Mucosa of descending colon (tissue), 3 donors: ENCODE data around the gene BTBD16. TPM values are rescaled to one million over a fixed set of nuclear protein-coding genes. Genes with fewer than 3 reads are reported as not detected.
A peak's percentile ranks its signal among the peaks of the same experiment; 100 is the strongest.

Experiments used
- ATAC-seq: fragments of 200-7000 bp; cut with Tn5 transposase; one replicate; pipeline ENCODE4 v1.9.1; 2020; ENCODE audit warnings: mild to moderate bottlenecking, moderate library complexity
- DNase-seq, 3 donors: peaks; one replicate each; pipeline ENCODE4 v3.0.0-alpha.2; 2020
- H3K36me3 ChIP-seq: fragments of 200-600 bp; one replicate; pipeline ENCODE4 v1.8.0; 2021; ENCODE audit warnings: low read depth, mild to moderate bottlenecking
- H3K4me1 ChIP-seq: fragments of 200-600 bp; one replicate; pipeline ENCODE4 v1.8.0; 2021; ENCODE audit warnings: low read depth, mild to moderate bottlenecking
- H3K4me3 ChIP-seq: fragments of 200-600 bp; one replicate; pipeline ENCODE4 v1.8.0; 2021; ENCODE audit warnings: mild to moderate bottlenecking
- H3K9me3 ChIP-seq: fragments of 200-600 bp; one replicate; pipeline ENCODE4 v1.8.0; 2021; ENCODE audit warnings: mild to moderate bottlenecking
- CTCF ChIP-seq: fragments of 200-600 bp; IDR thresholded peaks from one replicate; pipeline ENCODE4 v1.8.0; 2022; ENCODE audit warnings: antibody characterized with exemption, mild to moderate bottlenecking
- intact Hi-C, 2 donors: fragments of 100-400 bp; cut with DNase I in 1 of 2; cut with micrococcal nuclease in 1 of 2; formaldehyde crosslinking; loops; one replicate each; pipeline versions ENCODE4 v1.11.0 to v1.11.1; 2022; cut with DNase I, micrococcal nuclease
- total RNA-seq, 3 donors: library from RNA; stranded (reverse); fragmentation: NEBNext Ultra II Directional in 2 of 3; extraction: Animal tissue kit (Norgen Biotek cat#: 25700) in 2 of 3; gene quantifications; one replicate each; pipeline versions ENCODE4 v1.2.1 to v1.2.4, GENCODE V29; 2021 to 2023
- donor health status: DM: no; HTN: no; CAD: no; lungs with moderate emphysema.
- donor health status: DM: no; HTN: no; CAD: no.
- donor health status: DM: no; HTN: yes; CAD: no.

BTBD16 gene
- total RNA-seq, 3 donors from 2014 or later = 0.16 to 0.60 (median 0.26) TPM

DNA sequence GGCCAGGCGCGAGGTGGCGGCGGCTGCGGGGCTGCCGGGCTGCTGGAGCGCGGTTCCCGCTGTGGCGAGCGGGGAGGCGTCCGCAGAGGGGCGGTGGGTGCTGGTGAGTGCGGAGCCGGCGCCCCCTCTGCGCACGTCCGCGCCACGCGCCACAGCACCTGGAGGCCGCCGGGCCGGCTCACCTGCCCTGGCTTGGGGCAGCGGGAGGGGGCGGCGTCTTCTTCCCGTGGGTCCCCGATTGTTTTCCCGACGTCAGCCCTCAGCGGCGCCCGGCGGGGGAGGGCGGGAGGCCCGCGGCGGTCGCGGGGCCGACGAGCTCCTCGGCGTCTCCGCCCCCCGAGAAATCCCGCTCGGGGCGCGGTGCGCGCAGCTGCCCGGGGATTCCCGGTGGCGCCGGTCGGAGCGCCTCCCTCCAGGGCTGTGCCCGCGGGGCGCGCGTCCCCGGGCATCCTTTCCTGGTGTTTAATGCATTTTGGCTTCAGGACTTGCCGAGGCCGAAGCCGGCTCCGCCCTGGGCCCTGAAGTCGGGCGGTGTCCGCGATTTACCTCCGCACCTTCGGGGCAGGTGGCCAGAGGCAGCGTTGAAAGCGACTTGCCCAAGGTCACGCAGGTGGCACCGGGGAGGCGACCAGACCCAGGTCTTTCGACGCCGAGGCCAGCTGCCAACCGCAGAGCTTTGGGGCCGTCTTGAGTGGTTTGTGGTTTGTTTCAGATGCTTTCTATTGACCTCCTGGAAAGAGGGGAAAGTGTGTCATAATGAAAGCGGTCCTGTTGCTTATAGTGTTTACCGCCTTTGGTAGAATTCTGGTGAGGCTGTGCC lies 104.0 kb downstream of the BTBD16 start:
- peak; percentile 68 to 86 (median 85) for DNase-seq
- Histone ChIP-seq H3K36me3 (no peaks in the 10 kb centered on the region), H3K4me3 (peak overlapping the region; percentile 68), H3K4me1 (no peaks in the 10 kb centered on the region), H3K9me3 (no peaks in the 10 kb centered on the region)
- intact Hi-C loops = no loop called here
- TF ChIP-seq CTCF = no peak
- peak; percentile 73 for ATAC-seq

DNA sequence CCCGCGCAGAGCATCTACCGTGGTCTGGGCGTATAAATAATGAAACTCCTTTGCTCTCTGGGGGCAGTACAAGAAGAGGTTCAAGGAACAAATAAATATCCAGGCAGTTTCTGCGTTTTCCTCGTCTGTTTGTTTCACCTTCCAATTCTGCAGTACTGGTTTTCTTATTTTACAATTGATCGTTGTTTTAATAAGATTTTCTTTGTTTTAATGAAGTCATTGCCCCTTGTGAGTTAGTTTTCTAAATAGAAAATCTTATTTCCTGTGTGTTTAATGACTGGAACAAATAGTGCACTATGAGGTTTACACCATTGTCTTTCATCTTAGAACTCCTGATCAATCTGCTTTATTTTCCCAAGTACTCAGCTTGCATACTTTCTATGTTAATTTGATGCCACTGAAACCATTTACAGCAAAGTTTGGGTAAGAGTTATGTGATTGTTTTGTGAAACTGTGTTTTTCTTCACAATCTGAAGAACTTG lies 104.6 kb downstream of the BTBD16 start:
- H3K4me1 ChIP-seq = no peaks in the 10 kb centered on the region
- ATAC-seq = peak; percentile 0
- no peak for DNase-seq
- intact Hi-C loops = no loop called here
- H3K36me3 ChIP-seq = no peaks in the 10 kb centered on the region
- H3K4me3 ChIP-seq = peak overlapping the region; percentile 68
- TF ChIP-seq CTCF = no peak
- no peaks in the 10 kb centered on the region for H3K9me3 ChIP-seq

- Histone ChIP-seq H3K4me3 (no peak overlapping the region), H3K9me3 (no peaks in the 10 kb centered on the region), H3K36me3 (no peaks in the 10 kb centered on the region), H3K4me1 (no peaks in the 10 kb centered on the region)
- intact Hi-C loops = no loop called here
- DNase-seq (no peak), ATAC-seq (no peak)
- TF ChIP-seq CTCF = no peak
These were observed 105.4 kb downstream of the BTBD16 start for GRCh38 chr10:122376364-122376961.

DNA sequence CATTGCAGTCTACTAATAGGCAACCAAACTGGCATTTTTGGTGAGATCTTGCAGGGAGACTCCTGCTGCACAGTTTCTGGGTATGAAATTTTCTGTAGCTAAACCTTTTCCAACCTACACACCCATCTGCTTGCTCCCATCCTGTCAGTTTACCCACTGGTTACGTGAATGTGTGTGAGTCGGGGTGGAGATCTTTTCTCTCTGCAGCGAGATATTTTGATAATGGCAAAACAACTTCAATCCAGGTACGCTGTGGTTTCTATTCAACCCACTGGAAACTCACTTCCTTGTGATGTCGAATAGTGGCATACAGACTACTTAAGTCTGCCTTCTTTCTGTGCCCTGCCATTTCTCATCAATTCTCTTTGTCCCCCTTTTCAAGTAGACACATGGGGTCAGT lies 107.9 kb downstream of the BTBD16 start:
- intact Hi-C loops = no loop called here

GRCh38 chr10:122379537-122379936 lies 108.4 kb downstream of the BTBD16 start:
- ATAC-seq (no peak), DNase-seq (no peak)
- Histone ChIP-seq H3K4me3 (no peak overlapping the region), H3K36me3 (no peaks in the 10 kb centered on the region), H3K4me1 (no peaks in the 10 kb centered on the region), H3K9me3 (no peaks in the 10 kb centered on the region)
- TF ChIP-seq CTCF = no peak
- intact Hi-C loops = no loop called here

More for the DNA sequence above, 107.9 kb downstream of the BTBD16 start:
- no peak for ATAC-seq
- TF ChIP-seq CTCF = no peak
- no peak for DNase-seq
- Histone ChIP-seq H3K4me1 (no peaks in the 10 kb centered on the region), H3K36me3 (no peaks in the 10 kb centered on the region), H3K4me3 (no peak overlapping the region), H3K9me3 (no peaks in the 10 kb centered on the region)
